Keratinocyte (primary cell): ENCODE results near the gene MICAL3. TPM values are rescaled to one million over a fixed set of nuclear protein-coding genes. Genes with fewer than 3 reads are reported as not detected.

Experiments
- DNase-seq: peaks from one replicate; pipeline ENCODE4 v3.0.0-alpha.2; 2011; ENCODE audit warnings: low read depth, missing footprints, low spot score
- FAIRE-seq: peaks from 2 replicates; lab custom pipeline; 2011; peaks lifted over from hg19 to GRCh38; lab: Jason Lieb, UNC
- H2AFZ ChIP-seq: 2 replicates; pipeline ENCODE4 v1.6.0; 2012; ENCODE audit warnings: low read length, control low read depth, inconsistent platforms; ENCODE audit not compliant: control insufficient read depth
- H3K27ac ChIP-seq: 2 replicates; pipeline ENCODE4 v1.5.1; 2011; ENCODE audit warnings: low read length; ENCODE audit not compliant: control insufficient read depth, insufficient read depth
- H3K27me3 ChIP-seq: 3 replicates; pipeline ENCODE4 v1.6.0; 2011; ENCODE audit warnings: low read length; ENCODE audit not compliant: control insufficient read depth, insufficient read depth; ENCODE audit errors: extremely low read depth
- H3K36me3 ChIP-seq, 2 experiments: 2 replicates in 1 of 2; 3 replicates in 1 of 2; pipeline ENCODE4 v1.5.1; 2011; ENCODE audit warnings: low read length in 2 of 2, mild to moderate bottlenecking in 1 of 2; ENCODE audit not compliant: control insufficient read depth in 2 of 2, insufficient read depth in 2 of 2; ENCODE audit errors: extremely low read depth in 1 of 2
- H3K4me1 ChIP-seq: 3 replicates; pipeline ENCODE4 v1.5.1; 2011; ENCODE audit warnings: low read length; ENCODE audit not compliant: control insufficient read depth, insufficient read depth; ENCODE audit errors: extremely low read depth
- H3K4me2 ChIP-seq: 3 replicates; pipeline ENCODE4 v1.6.0; 2011; ENCODE audit warnings: low read depth, low read length; ENCODE audit not compliant: control insufficient read depth, insufficient read depth; ENCODE audit errors: extremely low read depth
- H3K4me3 ChIP-seq, 3 experiments: fragments of 200-600 bp in 1 of 3; sonication (generic) in 1 of 3; 2 replicates in 2 of 3; 3 replicates in 1 of 3; pipeline ENCODE4 v1.5.1; 2011 to 2016; ENCODE audit warnings: low read length in 3 of 3, mild to moderate bottlenecking in 3 of 3, control low read depth in 2 of 3, inconsistent platforms in 1 of 3, low read depth in 1 of 3, mixed read lengths in 1 of 3, mixed run types in 1 of 3, moderate library complexity in 1 of 3; ENCODE audit not compliant: control insufficient read depth in 2 of 3, insufficient read depth in 2 of 3; ENCODE audit errors: extremely low read depth in 1 of 3
- H3K79me2 ChIP-seq: 2 replicates; pipeline ENCODE4 v1.6.0; 2012; ENCODE audit warnings: low read length; ENCODE audit not compliant: control insufficient read depth, insufficient read depth
- H3K9ac ChIP-seq: 3 replicates; pipeline ENCODE4 v1.6.0; 2011; ENCODE audit warnings: low read length; ENCODE audit not compliant: control insufficient read depth, insufficient read depth; ENCODE audit errors: extremely low read depth
- H3K9me1 ChIP-seq: 3 replicates; pipeline ENCODE4 v1.6.0; 2011; ENCODE audit warnings: low read length; ENCODE audit not compliant: control insufficient read depth, insufficient read depth; ENCODE audit errors: extremely low read depth
- H3K9me3 ChIP-seq: 2 replicates; pipeline ENCODE4 v1.5.1; 2012; ENCODE audit warnings: low read depth, low read length; ENCODE audit not compliant: control insufficient read depth
- H4K20me1 ChIP-seq: 3 replicates; pipeline ENCODE4 v1.6.0; 2011; ENCODE audit warnings: low read length; ENCODE audit not compliant: control insufficient read depth, insufficient read depth; ENCODE audit errors: extremely low read depth
- EZH2 ChIP-seq: IDR thresholded peaks from one replicate; pipeline ENCODE4 v1.6.1; 2012; ENCODE audit warnings: inconsistent platforms, mild to moderate bottlenecking, low read length, moderate library complexity
- dilution Hi-C: fragments of 300-500 bp; cut with MboI; formaldehyde crosslinking; loops from one replicate; pipeline ENCODE4 v1.7.0; 2020; ENCODE audit warnings: low sequenced_read_pairs; ENCODE audit not compliant: extremely low pct_ligation_motif_present
- polyA plus RNA-seq, 5 experiments: library from polyadenylated mRNA; depleted of rRNA in 3 of 5; stranded (reverse) in 3 of 5; stranded (forward) in 1 of 5; unstranded in 1 of 5; fragments of >200 nt; gene quantifications; 1 replicate in 1 of 5; 2 replicates in 3 of 5; 3 replicates in 1 of 5; pipeline versions ENCODE4 v1.2.1 to v1.2.3, GENCODE V29; 2011 to 2012; ENCODE audit warnings: missing spikeins in 2 of 5, low read depth in 1 of 5, low replicate concordance in 1 of 5
- TF ChIP-seq, protein P1 (sequence below), 3 experiments: IDR thresholded peaks in 1 of 3; conservative IDR thresholded peaks in 1 of 3; optimal IDR thresholded peaks in 1 of 3; 2 replicates in 2 of 3; 3 replicates in 1 of 3; pipeline versions ENCODE3 to v1.5.1; 2011; ENCODE audit warnings: low read length in 3 of 3, mild to moderate bottlenecking in 3 of 3, moderate library complexity in 2 of 3, control low read depth in 1 of 3, inconsistent platforms in 1 of 3; ENCODE audit not compliant: insufficient read depth in 2 of 3; ENCODE audit errors: extremely low read depth in 1 of 3

MICAL3 gene
- polyA plus RNA-seq, 1 donor (not counting 4 experiments of a cell fraction or from before 2014, with no cell fraction given): 27.9 TPM

DNA sequence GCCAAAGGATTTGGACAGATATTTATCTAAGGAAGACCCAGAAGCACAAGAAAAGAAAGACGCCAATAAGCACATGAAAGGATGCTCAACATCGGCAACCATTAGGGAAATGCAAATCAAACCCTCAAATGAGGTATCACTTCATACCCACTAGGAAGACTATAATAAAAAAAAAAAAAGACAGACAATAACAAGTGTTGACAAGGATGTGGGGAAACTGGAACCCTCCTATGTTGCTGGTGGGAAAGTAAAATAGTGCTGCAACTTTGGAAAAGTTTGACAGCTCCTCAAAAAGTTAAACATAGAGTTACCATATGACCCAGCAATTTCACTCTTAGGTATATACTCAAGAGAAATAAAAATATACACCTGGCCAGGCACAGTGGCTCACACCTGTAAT is 47.0 kb downstream of the MICAL3 start:
- Histone ChIP-seq H3K4me1 (peaks cover 27% of the 10 kb centered on the region), H3K79me2 (peaks cover 95% of the 10 kb centered on the region)
- no peak for TF ChIP-seq EZH2
- TF ChIP-seq, protein P1, sequence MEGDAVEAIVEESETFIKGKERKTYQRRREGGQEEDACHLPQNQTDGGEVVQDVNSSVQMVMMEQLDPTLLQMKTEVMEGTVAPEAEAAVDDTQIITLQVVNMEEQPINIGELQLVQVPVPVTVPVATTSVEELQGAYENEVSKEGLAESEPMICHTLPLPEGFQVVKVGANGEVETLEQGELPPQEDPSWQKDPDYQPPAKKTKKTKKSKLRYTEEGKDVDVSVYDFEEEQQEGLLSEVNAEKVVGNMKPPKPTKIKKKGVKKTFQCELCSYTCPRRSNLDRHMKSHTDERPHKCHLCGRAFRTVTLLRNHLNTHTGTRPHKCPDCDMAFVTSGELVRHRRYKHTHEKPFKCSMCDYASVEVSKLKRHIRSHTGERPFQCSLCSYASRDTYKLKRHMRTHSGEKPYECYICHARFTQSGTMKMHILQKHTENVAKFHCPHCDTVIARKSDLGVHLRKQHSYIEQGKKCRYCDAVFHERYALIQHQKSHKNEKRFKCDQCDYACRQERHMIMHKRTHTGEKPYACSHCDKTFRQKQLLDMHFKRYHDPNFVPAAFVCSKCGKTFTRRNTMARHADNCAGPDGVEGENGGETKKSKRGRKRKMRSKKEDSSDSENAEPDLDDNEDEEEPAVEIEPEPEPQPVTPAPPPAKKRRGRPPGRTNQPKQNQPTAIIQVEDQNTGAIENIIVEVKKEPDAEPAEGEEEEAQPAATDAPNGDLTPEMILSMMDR (optimal IDR thresholded peaks at IDR 0.05 in 1 of 3, IDR thresholded peaks at IDR 0.05 in 1 of 3, conservative IDR thresholded peaks at IDR 0.05 in 1 of 3; ENCODE audit: extremely low read depth in 1 of 3, insufficient read depth in 2 of 3, low read length in 3 of 3): no peak

DNA sequence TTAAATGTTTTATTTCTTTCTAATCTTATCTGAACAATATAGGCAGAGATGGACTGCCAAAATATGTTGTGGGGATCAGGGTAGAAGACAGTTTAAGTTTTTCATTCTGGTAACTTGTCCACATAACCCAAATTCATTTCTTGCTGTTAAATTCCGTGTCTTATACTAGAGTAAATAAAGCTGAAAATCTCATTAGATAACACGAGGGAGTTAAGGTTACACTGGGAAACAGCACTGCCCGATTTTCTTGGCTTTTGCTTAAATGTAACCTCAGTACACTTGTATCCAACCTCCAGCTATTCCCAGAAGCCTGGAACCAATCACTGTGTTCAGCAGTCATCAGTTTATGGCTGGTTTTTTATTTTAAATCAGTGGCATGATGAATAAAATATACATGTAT is 48.2 kb downstream of the MICAL3 start:
- FAIRE-seq (no peak), DNase-seq (no peak)
- peaks cover 38% of the 10 kb centered on the region for H4K20me1 ChIP-seq
- no peak overlapping the region for H3K4me3 ChIP-seq
- no peak overlapping the region for H2AFZ ChIP-seq
- no peak overlapping the region for H3K4me2 ChIP-seq
- H3K27me3 ChIP-seq: no peaks in the 10 kb centered on the region
- H3K36me3 ChIP-seq: peaks cover 17 to 23% of the 10 kb centered on the region in 2 experiments
- H3K79me2 ChIP-seq: peaks cover 95% of the 10 kb centered on the region
- H3K9ac ChIP-seq: no peak overlapping the region
- no peaks in the 10 kb centered on the region for H3K9me3 ChIP-seq
- peaks cover 18% of the 10 kb centered on the region for H3K9me1 ChIP-seq
- H3K27ac ChIP-seq: no peak overlapping the region
- H3K4me1 ChIP-seq: peaks cover 23% of the 10 kb centered on the region
- TF ChIP-seq, protein P1 (optimal IDR thresholded peaks at IDR 0.05 in 1 of 3, IDR thresholded peaks at IDR 0.05 in 1 of 3, conservative IDR thresholded peaks at IDR 0.05 in 1 of 3; ENCODE audit: extremely low read depth in 1 of 3, insufficient read depth in 2 of 3, low read length in 3 of 3): no peak
- no peak for TF ChIP-seq EZH2
- dilution Hi-C loops: no loop called here

More for the DNA sequence above, 47.0 kb downstream of the MICAL3 start:
- H3K4me3 ChIP-seq: no peak overlapping the region
- DNase-seq (no peak), FAIRE-seq (no peak)
- H3K27ac ChIP-seq: no peak overlapping the region
- H3K36me3 ChIP-seq: peaks cover 13 to 15% of the 10 kb centered on the region in 2 experiments
- dilution Hi-C loops: no loop called here
- H2AFZ ChIP-seq: no peak overlapping the region
- H3K9me1 ChIP-seq: peaks cover 11% of the 10 kb centered on the region
- H3K4me2 ChIP-seq: no peak overlapping the region
- no peaks in the 10 kb centered on the region for H3K9me3 ChIP-seq
- H3K9ac ChIP-seq: no peak overlapping the region
- H3K27me3 ChIP-seq: no peaks in the 10 kb centered on the region
- peaks cover 40% of the 10 kb centered on the region for H4K20me1 ChIP-seq
